Measurements from ENCODE around the gene ITGA2.

- TF ChIP-seq CTCF (conservative IDR thresholded peaks at IDR 0.05; ENCODE audit: low read depth, low read length), result no peak
- TF ChIP-seq EZH2 (IDR thresholded peaks at IDR 0.05; ENCODE audit: borderline replicate concordance, low read depth, low read length, poor library complexity, severe bottlenecking), result no peak
These were observed 21.7 kb downstream of the ITGA2 start for GRCh38 chr5:53010814-53011213.
